Mesothelial cell of epicardium (in vitro differentiated cells): ENCODE results near the gene VGLL1. TPM values are rescaled to one million over a fixed set of nuclear protein-coding genes. Genes with fewer than 3 reads are reported as not detected.

ENCODE experiments used
- DNase-seq, 2 experiments: peaks; one replicate each; pipeline ENCODE4 v3.0.0; 2021; ENCODE audit warnings: low spot score in 2 of 2; ENCODE audit not compliant: unreplicated experiment in 2 of 2
- H3K27ac Mint-ChIP-seq: 2 replicates; pipeline ENCODE4 v1.8.0; 2021; ENCODE audit warnings: mixed read lengths
- H3K27me3 Mint-ChIP-seq: 2 replicates; pipeline ENCODE4 v1.8.0; 2021; ENCODE audit warnings: low read depth, mixed read lengths
- H3K36me3 Mint-ChIP-seq: 2 replicates; pipeline ENCODE4 v1.8.0; 2021; ENCODE audit warnings: mixed read lengths
- H3K4me1 Mint-ChIP-seq: 2 replicates; pipeline ENCODE4 v1.8.0; 2021; ENCODE audit warnings: mixed read lengths
- H3K4me3 Mint-ChIP-seq: 2 replicates; pipeline ENCODE4 v1.8.0; 2021; ENCODE audit warnings: mild to moderate bottlenecking, moderate library complexity, mixed read lengths
- H3K9me3 Mint-ChIP-seq: 2 replicates; pipeline ENCODE4 v1.8.0; 2021; ENCODE audit warnings: mixed read lengths
- total RNA-seq: library from RNA; stranded (reverse); gene quantifications from 3 replicates; pipeline ENCODE4 v1.2.1, GENCODE V29; 2021
- TF ChIP-seq, protein P1 (sequence below): fragments of 200-600 bp; sonication (generic); IDR thresholded peaks from one replicate; pipeline ENCODE4 v1.5.0; 2021; ENCODE audit warnings: antibody characterized with exemption; ENCODE audit not compliant: unreplicated experiment

The VGLL1 gene
- total RNA-seq, 1 donor from 2014 or later: 13.1 TPM

GRCh38 chrX:136582624-136583023 is 50.6 kb downstream of the VGLL1 start:
- H3K27me3 Mint-ChIP-seq: no peaks in the 10 kb centered on the region
- no peak for DNase-seq
- H3K36me3 Mint-ChIP-seq: no peaks in the 10 kb centered on the region
- no peaks in the 10 kb centered on the region for H3K4me1 Mint-ChIP-seq
- H3K9me3 Mint-ChIP-seq: peaks cover 23% of the 10 kb centered on the region
- TF ChIP-seq, protein P1, sequence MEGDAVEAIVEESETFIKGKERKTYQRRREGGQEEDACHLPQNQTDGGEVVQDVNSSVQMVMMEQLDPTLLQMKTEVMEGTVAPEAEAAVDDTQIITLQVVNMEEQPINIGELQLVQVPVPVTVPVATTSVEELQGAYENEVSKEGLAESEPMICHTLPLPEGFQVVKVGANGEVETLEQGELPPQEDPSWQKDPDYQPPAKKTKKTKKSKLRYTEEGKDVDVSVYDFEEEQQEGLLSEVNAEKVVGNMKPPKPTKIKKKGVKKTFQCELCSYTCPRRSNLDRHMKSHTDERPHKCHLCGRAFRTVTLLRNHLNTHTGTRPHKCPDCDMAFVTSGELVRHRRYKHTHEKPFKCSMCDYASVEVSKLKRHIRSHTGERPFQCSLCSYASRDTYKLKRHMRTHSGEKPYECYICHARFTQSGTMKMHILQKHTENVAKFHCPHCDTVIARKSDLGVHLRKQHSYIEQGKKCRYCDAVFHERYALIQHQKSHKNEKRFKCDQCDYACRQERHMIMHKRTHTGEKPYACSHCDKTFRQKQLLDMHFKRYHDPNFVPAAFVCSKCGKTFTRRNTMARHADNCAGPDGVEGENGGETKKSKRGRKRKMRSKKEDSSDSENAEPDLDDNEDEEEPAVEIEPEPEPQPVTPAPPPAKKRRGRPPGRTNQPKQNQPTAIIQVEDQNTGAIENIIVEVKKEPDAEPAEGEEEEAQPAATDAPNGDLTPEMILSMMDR: no peak
- H3K27ac Mint-ChIP-seq: no peak overlapping the region
- no peak overlapping the region for H3K4me3 Mint-ChIP-seq

- Mint-ChIP-seq H3K27ac (no peak overlapping the region), H3K36me3 (no peaks in the 10 kb centered on the region), H3K9me3 (peaks cover 25% of the 10 kb centered on the region), H3K4me3 (no peak overlapping the region), H3K27me3 (no peaks in the 10 kb centered on the region), H3K4me1 (no peaks in the 10 kb centered on the region)
- TF ChIP-seq, protein P1: no peak
- DNase-seq: no peak
Measured at GRCh38 chrX:136584545-136584944, 52.5 kb downstream of the VGLL1 start.

DNA sequence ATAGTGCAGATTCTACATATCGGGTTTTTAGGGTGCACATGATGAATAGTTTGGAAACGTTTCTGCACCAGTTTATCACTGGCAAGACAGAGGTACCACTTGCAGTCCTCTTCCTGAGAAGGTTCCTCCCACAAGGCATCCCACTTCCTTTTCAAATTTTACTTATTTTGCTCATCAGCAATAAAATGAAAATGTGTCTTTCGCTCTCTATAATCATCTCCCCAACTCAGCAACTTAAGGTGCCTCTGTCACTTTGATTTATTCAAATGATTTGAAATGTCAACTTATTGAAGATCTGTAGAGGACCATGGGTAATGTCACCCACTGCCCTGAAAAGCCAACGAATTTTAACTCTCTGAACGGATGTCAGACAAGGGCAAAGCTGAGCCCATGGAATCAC is 53.2 kb downstream of the VGLL1 start:
- TF ChIP-seq, protein P1: no peak
- H3K9me3 Mint-ChIP-seq: peaks cover 26% of the 10 kb centered on the region
- H3K27ac Mint-ChIP-seq: no peak overlapping the region
- no peaks in the 10 kb centered on the region for H3K27me3 Mint-ChIP-seq
- no peak for DNase-seq
- no peaks in the 10 kb centered on the region for H3K36me3 Mint-ChIP-seq
- no peaks in the 10 kb centered on the region for H3K4me1 Mint-ChIP-seq
- H3K4me3 Mint-ChIP-seq: no peak overlapping the region

DNA sequence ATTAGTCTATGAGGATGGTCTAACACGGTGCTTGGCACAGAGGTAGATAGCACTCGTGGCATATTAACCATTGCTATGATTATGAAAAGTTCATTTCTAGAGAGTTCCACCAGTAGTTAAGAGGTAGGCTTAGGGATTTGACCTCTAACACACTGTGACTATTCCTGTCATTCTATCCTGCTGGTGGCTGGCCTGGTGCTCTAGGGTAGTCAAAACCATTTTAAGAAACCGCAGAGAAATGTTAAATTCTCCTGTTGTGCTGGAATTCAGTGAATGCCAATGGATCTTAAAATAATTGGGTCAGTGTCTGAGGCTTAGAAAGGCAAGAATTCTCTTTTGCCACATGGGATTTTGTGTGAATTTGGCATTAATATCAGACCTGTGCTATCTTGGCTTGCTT is 53.9 kb downstream of the VGLL1 start:
- TF ChIP-seq, protein P1: no peak
- Mint-ChIP-seq H3K27ac (no peak overlapping the region), H3K36me3 (no peaks in the 10 kb centered on the region), H3K4me1 (no peaks in the 10 kb centered on the region), H3K9me3 (peaks cover 23% of the 10 kb centered on the region), H3K27me3 (no peaks in the 10 kb centered on the region), H3K4me3 (no peak overlapping the region)
- no peak for DNase-seq

GRCh38 chrX:136586386-136586785 is 54.4 kb downstream of the VGLL1 start:
- Mint-ChIP-seq H3K27me3 (no peaks in the 10 kb centered on the region), H3K36me3 (no peaks in the 10 kb centered on the region), H3K9me3 (peaks cover 22% of the 10 kb centered on the region), H3K4me1 (no peaks in the 10 kb centered on the region), H3K4me3 (no peak overlapping the region), H3K27ac (no peak overlapping the region)
- TF ChIP-seq, protein P1: no peak
- DNase-seq: no peak

DNA sequence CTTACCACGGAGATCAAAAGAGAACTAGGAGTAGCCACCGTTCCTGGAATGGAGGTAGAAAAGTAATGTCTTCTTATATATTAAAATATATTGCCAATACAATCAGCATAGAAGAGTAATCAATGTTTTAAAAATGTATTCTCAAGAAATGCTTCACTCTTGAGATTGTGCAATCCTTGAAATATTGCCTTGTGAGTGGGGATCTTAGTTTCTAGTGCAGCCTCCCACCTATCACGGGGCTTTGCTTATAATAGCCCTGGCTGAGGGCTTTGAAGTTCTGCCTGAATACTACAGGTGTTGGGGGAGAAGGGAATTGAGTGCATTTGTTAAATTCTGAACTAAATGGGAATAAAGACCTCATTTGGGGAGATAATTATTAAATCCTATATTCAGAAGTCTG is 55.5 kb downstream of the VGLL1 start:
- no peaks in the 10 kb centered on the region for H3K36me3 Mint-ChIP-seq
- no peak overlapping the region for H3K4me3 Mint-ChIP-seq
- no peaks in the 10 kb centered on the region for H3K27me3 Mint-ChIP-seq
- H3K27ac Mint-ChIP-seq: no peak overlapping the region
- TF ChIP-seq, protein P1: no peak
- DNase-seq: no peak
- H3K9me3 Mint-ChIP-seq: peaks cover 24% of the 10 kb centered on the region
- no peaks in the 10 kb centered on the region for H3K4me1 Mint-ChIP-seq
